ACC112 (cell line): Measurements from ENCODE around the gene USP6NL.
A peak's percentile ranks its signal among the peaks of the same experiment; 100 is the strongest.
"Not testable (repeated sequence)": the region's sequence is repeated elsewhere in the genome, so short reads cannot be mapped to it uniquely, and the experiment has no call there.

Experiments
- H2AFZ ChIP-seq: fragments of 200-600 bp; sonication (generic); one replicate; pipeline ENCODE4 v1.6.0; 2017; ENCODE audit warnings: antibody characterized with exemption, low read length; ENCODE audit not compliant: unreplicated experiment
- H3K27ac ChIP-seq: fragments of 200-600 bp; sonication (generic); 2 replicates; pipeline ENCODE4 v1.5.1; 2014; ENCODE audit warnings: low read depth, mild to moderate bottlenecking, antibody characterized with exemption, low read length, moderate library complexity
- H3K27me3 ChIP-seq: fragments of 200-600 bp; sonication (generic); 2 replicates; pipeline ENCODE4 v1.6.1; 2014; ENCODE audit warnings: mild to moderate bottlenecking, antibody characterized with exemption, low read length, moderate library complexity, mixed read lengths; ENCODE audit not compliant: insufficient read depth
- H3K36me3 ChIP-seq: fragments of 200-600 bp; sonication (generic); 2 replicates; pipeline ENCODE4 v1.6.1; 2016; ENCODE audit warnings: mild to moderate bottlenecking, antibody characterized with exemption, low read length, moderate library complexity, mixed read lengths; ENCODE audit not compliant: insufficient read depth
- H3K4me1 ChIP-seq: fragments of 200-600 bp; sonication (generic); one replicate; pipeline ENCODE4 v1.6.1; 2016; ENCODE audit warnings: low read length, mixed read lengths; ENCODE audit not compliant: insufficient read depth, unreplicated experiment, control insufficient read depth
- H3K4me3 ChIP-seq: fragments of 200-600 bp; sonication (generic); 2 replicates; pipeline ENCODE4 v1.5.1; 2014; ENCODE audit warnings: mild to moderate bottlenecking, low read depth, low read length
- H3K79me2 ChIP-seq: fragments of 200-600 bp; sonication (generic); one replicate; pipeline ENCODE4 v1.6.0; 2016; ENCODE audit warnings: low read length; ENCODE audit not compliant: control insufficient read depth, unreplicated experiment, insufficient read depth

Gene USP6NL

GRCh38 chr10:11639362-11639761 lies 27.9 kb upstream of the USP6NL start:
- Histone ChIP-seq H3K27me3 (no peaks in the 10 kb centered on the region), H3K36me3 (no peaks in the 10 kb centered on the region), H3K4me1 (no peaks in the 10 kb centered on the region), H3K79me2 (no peaks in the 10 kb centered on the region), H2AFZ (no peak overlapping the region), H3K4me3 (no peak overlapping the region), H3K27ac (no peak overlapping the region)

DNA sequence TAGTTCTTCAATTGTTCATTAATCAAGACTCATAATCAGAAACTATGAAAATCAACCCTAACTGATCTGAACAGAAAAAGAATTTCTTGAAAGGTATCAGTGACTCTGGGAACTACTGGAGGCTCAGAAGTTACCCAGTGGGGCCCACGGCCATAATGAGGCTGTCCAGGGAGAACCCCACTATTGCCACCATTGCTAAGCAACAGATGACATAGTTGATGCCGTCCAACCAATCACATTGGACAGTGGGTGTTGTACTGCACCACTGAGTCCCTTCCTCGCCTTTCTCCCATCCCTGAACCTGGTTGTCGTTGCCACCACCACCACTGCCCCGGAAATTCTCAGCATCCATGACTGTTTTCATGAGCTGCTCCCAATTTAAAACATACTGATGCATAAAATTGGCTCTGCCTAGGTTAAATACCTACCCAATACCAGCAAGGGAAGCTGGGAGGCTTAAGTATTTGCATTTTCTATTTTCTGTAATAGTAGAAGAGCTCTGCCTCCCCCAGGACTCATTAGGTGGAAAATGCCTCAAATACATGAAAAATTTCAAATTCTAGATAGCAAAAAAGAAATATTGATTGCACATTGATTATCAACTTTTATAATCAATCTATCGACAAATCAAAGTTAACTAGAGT lies 26.7 kb upstream of the USP6NL start:
- Histone ChIP-seq H3K4me1 (no peaks in the 10 kb centered on the region), H3K27ac (no peak overlapping the region), H2AFZ (no peak overlapping the region), H3K27me3 (no peaks in the 10 kb centered on the region), H3K36me3 (no peaks in the 10 kb centered on the region), H3K4me3 (no peak overlapping the region), H3K79me2 (no peaks in the 10 kb centered on the region)

DNA sequence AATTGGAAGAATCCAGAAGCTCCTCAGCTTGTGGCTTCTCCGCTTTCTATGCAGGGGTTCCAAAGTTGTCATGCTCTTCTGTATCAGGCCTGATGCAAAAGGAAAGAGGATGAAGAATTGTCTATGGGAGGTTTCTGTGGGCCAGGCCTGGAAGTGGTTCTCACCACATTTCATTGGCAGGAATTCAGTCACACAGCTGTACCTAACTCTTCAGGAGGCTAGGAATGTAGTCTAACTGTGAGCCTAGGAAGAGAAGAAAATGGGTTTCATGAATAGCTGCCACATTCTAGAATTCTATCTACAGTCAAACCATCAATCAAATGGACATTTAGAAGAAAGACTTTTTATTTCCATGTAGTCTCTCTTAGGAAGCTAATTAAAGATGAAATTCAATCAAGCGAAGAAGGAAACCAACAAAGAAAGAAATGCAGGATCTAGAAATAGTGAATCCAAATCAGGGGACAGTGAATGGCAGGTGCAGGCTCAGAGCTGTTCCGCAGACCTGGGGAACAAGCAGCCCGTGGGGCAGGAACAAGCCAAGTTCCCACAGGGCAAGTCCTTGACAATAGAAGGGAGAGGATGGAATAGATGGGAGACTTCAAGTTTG lies 25.4 kb upstream of the USP6NL start:
- no peaks in the 10 kb centered on the region for H3K36me3 ChIP-seq
- H3K27ac ChIP-seq = no peak overlapping the region
- no peaks in the 10 kb centered on the region for H3K27me3 ChIP-seq
- no peak overlapping the region for H2AFZ ChIP-seq
- no peaks in the 10 kb centered on the region for H3K79me2 ChIP-seq
- no peak overlapping the region for H3K4me3 ChIP-seq
- H3K4me1 ChIP-seq = no peaks in the 10 kb centered on the region

- Histone ChIP-seq H3K79me2 (no peaks in the 10 kb centered on the region), H3K27me3 (no peaks in the 10 kb centered on the region), H3K4me3 (0 out of 2 replicates have a peak overlapping the region, but pooled peaks have one; percentile 33), H3K4me1 (no peaks in the 10 kb centered on the region), H2AFZ (peak overlapping the region; percentile 22), H3K27ac (no peak overlapping the region), H3K36me3 (no peaks in the 10 kb centered on the region)
These were observed 20.6 kb upstream of the USP6NL start for GRCh38 chr10:11631890-11632587.

DNA sequence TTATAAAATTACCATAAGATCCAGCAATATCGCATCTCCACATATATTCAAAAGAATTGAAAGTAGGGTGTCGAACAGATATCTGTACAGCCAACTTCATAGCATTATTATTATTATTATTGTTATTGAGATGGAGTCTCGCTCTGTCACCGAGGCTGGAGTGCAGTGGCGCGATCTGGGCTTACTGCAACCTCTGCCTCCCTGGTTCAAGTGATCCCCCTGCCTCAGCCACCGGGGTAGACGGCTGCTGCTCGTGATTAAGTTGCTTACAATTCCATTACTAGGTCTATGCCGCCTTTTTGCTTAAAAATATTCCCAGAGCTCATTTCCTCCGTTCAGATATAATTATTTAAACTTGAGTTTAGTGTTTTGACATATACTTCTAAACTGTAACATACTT lies 19.8 kb upstream of the USP6NL start:
- Histone ChIP-seq H3K4me1 (no peaks in the 10 kb centered on the region), H3K36me3 (no peaks in the 10 kb centered on the region), H3K27me3 (no peaks in the 10 kb centered on the region), H3K4me3 (no peak overlapping the region), H3K79me2 (no peaks in the 10 kb centered on the region), H3K27ac (no peak overlapping the region), H2AFZ (no peak overlapping the region)

- Histone ChIP-seq H2AFZ (no peak overlapping the region), H3K27me3 (no peaks in the 10 kb centered on the region), H3K36me3 (no peaks in the 10 kb centered on the region), H3K79me2 (no peaks in the 10 kb centered on the region), H3K4me3 (no peak overlapping the region), H3K27ac (no peak overlapping the region), H3K4me1 (no peaks in the 10 kb centered on the region)
These were observed 18.3 kb upstream of the USP6NL start for GRCh38 chr10:11629731-11630130.

GRCh38 chr10:11627941-11628340 lies 16.5 kb upstream of the USP6NL start:
- not testable (repeated sequence) for H3K4me3 ChIP-seq, H3K27ac ChIP-seq, H3K4me1 ChIP-seq

GRCh38 chr10:11626071-11626470 lies 14.6 kb upstream of the USP6NL start:
- Histone ChIP-seq H3K4me1 (no peaks in the 10 kb centered on the region), H3K27me3 (peaks cover 13% of the 10 kb centered on the region; the same call in 1 of the 2 replicates), H3K27ac (no peak overlapping the region), H3K36me3 (no peaks in the 10 kb centered on the region), H3K79me2 (no peaks in the 10 kb centered on the region), H2AFZ (no peak overlapping the region), H3K4me3 (no peak overlapping the region)

More at GRCh38 chr10:11627941-11628340, 16.5 kb upstream of the USP6NL start:
- not testable (repeated sequence) for H3K79me2 ChIP-seq, H2AFZ ChIP-seq, H3K36me3 ChIP-seq
- peaks cover 10% of the 10 kb centered on the region; the same call in 1 of the 2 replicates for H3K27me3 ChIP-seq

DNA sequence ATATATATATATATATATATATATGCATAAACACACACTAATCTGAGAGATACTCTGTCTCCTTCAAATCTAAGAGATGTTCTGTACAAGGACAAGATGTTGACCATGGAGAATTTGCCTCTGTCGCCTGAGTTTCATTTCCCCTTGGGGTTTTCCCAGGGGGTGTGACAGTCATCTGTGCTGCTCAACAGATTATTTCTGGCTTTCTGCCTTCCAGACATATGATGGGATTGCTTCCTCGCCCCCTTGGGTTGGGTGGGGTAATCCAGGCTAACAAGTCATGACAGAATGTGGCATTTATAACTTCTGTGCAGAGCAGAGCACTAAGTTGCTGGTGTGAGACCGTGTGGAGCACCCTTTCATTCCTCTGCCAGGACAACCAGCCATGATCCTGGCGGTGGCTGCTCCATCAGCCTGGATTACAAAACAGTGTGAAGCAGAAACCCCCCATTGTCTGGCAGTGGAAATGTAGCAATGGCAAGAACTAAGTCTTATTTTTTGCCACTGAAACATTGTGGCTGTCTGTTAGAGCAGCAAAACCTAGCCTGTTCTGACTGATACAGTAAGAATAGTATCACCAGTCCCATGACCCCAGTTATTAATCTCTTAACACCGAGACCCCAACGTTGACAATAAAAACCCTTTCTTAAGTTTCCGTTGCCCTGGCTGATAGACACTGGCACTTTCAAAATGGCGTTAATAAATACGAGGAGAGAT lies 13.7 kb upstream of the USP6NL start:
- Histone ChIP-seq H2AFZ (no peak overlapping the region), H3K79me2 (no peaks in the 10 kb centered on the region), H3K27me3 (peaks cover 13% of the 10 kb centered on the region; the same call in 1 of the 2 replicates), H3K4me1 (no peaks in the 10 kb centered on the region), H3K36me3 (no peaks in the 10 kb centered on the region), H3K4me3 (no peak overlapping the region), H3K27ac (no peak overlapping the region)

- Histone ChIP-seq H3K27me3 (no peaks in the 10 kb centered on the region), H3K4me1 (no peaks in the 10 kb centered on the region), H3K27ac (no peak overlapping the region), H2AFZ (no peak overlapping the region), H3K4me3 (no peak overlapping the region), H3K79me2 (no peaks in the 10 kb centered on the region), H3K36me3 (no peaks in the 10 kb centered on the region)
These were observed 5.8 kb upstream of the USP6NL start for GRCh38 chr10:11617233-11617632.
